SKM-1 (cell line): ENCODE results near the gene ZNF587B.
"Not testable (repeated sequence)": the region's sequence is repeated elsewhere in the genome, so short reads cannot be mapped to it uniquely, and the experiment has no call there.

Experiments used
- DNase-seq: peaks from one replicate; lab custom pipeline; 2025; ENCODE audit not compliant: unreplicated experiment; lab: John Stamatoyannopoulos, UW

The ZNF587B gene

DNA sequence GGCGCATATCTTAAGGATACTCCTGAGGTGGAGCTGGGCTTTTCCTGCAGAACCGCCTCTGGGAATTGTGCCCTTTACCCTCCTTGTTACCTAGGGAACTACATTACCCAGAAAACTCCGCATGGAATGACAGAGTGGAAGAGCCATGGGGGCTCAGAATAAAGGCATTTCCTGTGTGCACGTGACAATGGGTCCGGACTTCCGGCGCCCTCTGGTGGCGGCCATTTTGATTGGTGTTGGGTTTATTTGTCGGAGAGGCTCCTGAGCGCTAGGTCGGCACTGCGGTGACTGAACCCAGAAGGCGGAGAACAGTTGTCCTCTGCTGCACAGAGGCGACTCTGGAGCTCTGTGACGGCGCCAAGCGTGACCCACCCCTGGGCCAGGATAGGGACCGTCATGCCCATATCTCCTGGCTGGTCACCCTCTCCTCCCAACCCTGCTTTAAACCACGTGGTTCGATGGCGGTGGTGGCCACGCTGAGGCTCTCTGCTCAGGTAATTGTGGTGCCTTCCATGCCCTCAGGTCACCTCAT is at the start of gene ZNF587B:
TSS of gene ZNF587B (plus strand) at position 229 of the 532 bp plus-strand sequence. CDS start at position 459, 230 bp downstream.
- no peak for DNase-seq

DNA sequence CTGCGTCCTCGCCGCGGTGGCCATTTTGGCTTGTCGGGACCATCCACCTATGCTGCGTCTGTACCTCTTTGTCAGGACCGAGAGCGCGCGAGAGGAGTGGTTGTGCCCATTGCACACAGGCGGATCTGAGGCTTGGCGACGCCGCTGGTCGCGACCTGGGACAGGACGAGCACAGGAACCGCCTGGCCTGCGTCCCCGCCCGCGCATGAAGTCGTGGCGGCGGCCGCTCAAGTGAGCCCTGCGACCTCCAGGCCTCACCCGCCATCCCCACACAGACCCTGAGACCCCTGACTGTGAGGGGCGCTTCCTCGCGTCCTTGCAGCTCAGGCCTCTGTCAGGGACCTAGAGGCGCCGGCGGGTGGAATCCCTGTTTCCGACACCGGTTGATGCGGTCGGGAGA is 43.8 kb upstream of the ZNF587B start:
- no peak for DNase-seq

DNA sequence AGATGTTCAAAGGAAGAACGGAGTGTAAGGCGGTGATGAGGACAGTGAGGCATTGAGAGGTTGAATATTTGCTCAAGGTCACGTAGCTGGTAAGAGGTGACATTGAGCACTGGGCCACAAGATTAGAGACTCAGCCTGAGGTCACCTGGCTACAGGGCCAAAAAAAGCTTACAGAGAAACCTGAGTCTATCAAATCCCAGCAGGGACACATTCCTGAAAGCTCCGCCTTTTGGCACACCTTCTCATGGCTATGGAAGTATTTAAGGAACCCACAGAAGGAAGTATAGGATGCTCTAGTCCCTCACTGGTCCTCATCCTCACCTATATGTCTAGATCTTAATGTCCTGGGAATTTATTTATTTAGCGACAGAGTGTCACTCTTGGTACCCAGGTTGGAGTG is 43.2 kb upstream of the ZNF587B start:
- DNase-seq, result no peak

- no peak for DNase-seq
Observed at GRCh38 chr19:57788114-57788692, 41.9 kb upstream of the ZNF587B start.

GRCh38 chr19:57789288-57789687 is 40.8 kb upstream of the ZNF587B start:
- DNase-seq, result no peak

DNA sequence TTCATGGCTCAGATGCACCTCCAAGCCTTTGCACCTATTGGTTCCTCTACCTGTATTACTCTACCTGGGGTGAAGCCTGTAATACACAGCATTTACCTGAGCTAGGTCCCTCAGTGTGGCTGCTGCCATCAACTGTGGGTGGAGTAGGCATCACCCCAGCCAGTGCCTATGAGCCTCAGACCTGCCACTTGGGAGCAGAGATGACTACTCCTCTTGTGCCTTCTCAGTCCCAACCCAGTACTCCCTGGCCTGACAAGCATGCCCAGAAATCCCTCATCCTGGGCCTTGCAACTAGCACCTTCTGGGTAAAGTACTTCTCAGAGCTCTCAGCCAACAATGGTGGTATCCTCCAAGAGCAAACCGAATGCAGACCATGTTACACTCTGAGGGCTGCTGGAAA is 33.5 kb upstream of the ZNF587B start:
- DNase-seq, result not testable (repeated sequence)

- no peak for DNase-seq
Observed at GRCh38 chr19:57800696-57801095, 29.4 kb upstream of the ZNF587B start.

- no peak for DNase-seq
Observed at GRCh38 chr19:57802269-57802668, 27.8 kb upstream of the ZNF587B start.

DNA sequence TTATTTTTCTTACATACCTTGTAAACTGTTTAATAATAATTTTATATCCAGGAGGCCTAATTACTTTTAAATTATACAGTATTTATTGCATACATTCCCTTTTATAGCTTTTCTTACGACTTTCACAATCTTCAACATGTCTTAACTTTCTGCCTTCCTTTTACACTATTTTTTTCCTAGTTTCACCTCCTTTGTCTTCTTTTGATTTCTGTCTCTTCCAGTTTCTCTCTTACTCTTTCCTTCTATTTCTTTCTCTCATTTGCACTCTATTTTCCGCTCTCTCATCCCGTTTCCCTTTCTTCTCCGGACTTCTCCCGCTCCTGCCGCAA is 26.9 kb upstream of the ZNF587B start:
- DNase-seq, result no peak

DNA sequence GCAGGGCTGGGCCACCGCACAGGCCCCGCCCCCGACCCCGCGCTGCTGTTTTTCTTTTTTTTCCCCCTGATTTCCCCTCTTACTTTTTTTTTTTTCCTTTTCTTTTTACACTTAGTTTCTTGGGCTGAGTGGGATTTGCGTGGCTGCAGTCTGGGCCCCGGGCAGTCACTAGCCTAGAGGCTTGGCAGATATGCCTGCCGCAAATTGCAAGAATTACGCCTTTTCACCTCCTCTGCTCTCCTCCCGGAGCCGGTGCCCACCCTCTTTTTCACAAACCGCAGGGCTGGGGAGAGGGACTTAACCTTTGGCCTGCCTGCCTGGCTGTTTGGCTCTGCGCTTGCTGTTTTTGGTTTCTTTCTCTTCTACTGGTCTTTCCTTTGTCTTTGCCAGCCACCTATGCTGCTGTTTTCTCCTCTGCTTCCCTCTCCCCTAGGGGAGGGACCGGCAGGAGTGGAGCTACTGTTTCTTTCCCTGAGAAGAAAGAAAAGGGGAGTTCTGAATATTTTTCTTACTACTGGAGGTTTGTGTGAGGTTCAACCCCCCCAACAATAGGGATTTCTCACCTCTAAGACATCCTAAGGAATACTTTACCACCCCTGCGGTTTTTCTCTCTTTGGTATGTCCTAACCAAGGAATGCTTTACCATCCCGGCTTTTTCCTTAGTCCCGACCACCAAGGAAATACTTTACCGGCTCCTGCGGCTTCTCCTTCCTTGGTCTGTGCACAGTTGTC is 26.3 kb upstream of the ZNF587B start:
- DNase-seq, result no peak

- no peak for DNase-seq
Observed at GRCh38 chr19:57807541-57807940, 22.6 kb upstream of the ZNF587B start.

GRCh38 chr19:57810410-57811295 is 19.4 kb upstream of the ZNF587B start:
- not testable (repeated sequence) for DNase-seq

GRCh38 chr19:57812226-57812625 is 17.9 kb upstream of the ZNF587B start:
- no peak for DNase-seq

DNA sequence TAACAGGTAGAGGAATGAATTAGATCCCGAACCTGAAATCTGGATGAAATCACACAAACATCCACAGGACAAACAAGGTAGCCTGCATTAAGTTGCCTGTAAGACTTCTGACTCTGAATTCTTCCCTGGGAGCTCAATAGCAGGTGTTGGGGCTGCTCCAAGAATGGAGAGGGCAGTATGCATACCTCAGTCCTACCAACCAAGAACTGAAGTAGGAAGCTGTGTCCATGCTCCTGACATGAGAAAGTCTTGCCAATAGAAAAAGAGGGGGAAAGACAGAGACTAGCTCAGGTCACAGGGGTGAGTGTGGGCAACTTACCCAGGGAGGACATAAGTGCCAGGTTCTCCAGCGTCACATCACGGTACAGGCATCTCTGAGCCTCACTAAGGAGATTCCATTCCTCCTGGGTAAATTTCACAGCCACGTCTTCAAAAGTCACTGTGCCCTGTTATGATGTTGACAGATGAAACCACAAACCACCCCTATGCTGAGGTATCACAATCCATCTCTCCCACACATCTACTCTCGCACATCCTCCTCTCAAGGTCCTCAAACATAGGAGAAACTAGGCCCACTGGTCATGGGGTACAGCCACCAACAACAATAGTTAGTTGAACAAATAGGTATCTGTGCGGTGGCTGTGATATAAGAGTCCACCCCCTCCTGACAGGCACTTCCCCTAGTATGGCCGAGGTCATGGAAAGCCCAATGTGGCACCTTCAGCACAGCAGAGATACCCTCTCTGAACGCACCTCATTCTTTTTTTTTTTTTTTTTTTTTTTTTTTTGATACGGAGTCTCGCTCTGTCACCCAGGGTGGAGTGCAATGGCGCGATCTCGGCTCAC is 16.9 kb upstream of the ZNF587B start:
- DNase-seq, result not testable (repeated sequence)

- DNase-seq, result no peak
Observed at GRCh38 chr19:57813919-57814504, 16.1 kb upstream of the ZNF587B start.

- DNase-seq, result peak; percentile 39
Observed at GRCh38 chr19:57814505-57815246, 15.4 kb upstream of the ZNF587B start, which contains the start of gene ZNF552. TSS of gene ZNF552 (minus strand) at chr19:57814913. CDS start at chr19:57814743, 170 bp downstream.

DNA sequence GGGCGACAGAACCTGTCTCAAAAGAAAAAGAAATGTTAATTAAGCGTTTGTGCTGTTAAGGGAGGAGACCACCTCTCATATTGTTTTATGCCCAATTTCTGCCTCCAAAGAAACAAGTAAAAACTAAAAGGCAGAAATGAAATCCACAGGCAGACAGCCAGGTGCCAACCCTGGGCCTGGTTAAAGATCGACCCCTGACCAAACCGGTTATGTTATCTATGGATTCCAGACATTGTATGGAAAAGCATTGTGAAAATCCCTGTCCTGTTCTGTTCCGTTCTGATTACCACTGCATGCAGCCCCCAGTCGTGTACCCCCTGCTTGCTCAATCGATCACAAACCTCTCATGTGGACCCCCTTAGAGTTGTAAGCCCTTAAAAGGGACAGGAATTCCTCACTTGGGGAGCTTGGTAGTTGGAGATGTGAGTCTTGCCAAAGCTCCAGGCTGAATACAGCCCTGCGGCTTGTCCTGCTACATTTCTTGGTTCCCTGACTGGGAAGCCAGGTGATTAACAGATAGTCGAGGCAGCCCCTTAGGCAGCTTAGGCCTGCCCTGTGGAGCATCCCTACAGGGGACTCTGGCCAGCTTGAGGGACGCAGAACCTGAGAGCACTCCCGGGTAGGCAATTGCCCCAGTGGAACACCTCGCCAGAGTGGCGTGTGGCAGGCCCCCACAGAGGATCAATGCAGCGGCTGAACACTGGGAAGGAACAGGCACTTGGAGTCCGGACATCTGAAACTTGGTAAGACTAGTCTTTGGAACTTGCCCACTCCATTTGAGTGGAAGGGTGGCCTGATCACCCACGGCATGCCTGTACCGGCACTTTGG is 14.6 kb upstream of the ZNF587B start:
- DNase-seq, result no peak

- DNase-seq, result no peak
Observed at GRCh38 chr19:57816652-57817051, 13.4 kb upstream of the ZNF587B start.

- DNase-seq, result no peak
Observed at GRCh38 chr19:57817976-57818375, 12.1 kb upstream of the ZNF587B start.
